HG02798 (cell line): Measurements from ENCODE around the gene KRTAP9-6.
"Not testable (repeated sequence)": the region's sequence is repeated elsewhere in the genome, so short reads cannot be mapped to it uniquely, and the experiment has no call there.

ENCODE experiments used
- ATAC-seq: cut with Tn5 transposase; IDR thresholded peaks from one replicate; pipeline ENCODE4 v1.9.1; 2021; ENCODE audit warnings: mild to moderate bottlenecking; ENCODE audit not compliant: unreplicated experiment, poor library complexity

Gene KRTAP9-6

GRCh38 chr17:41267711-41268110 is 2.5 kb downstream of the KRTAP9-6 start:
- no peak for ATAC-seq

- ATAC-seq: not testable (repeated sequence)
Observed at GRCh38 chr17:41271323-41271722, 6.1 kb downstream of the KRTAP9-6 start.

- no peak for ATAC-seq
Observed at GRCh38 chr17:41271858-41272257, 6.7 kb downstream of the KRTAP9-6 start.

GRCh38 chr17:41275648-41276190 is 10.5 kb downstream of the KRTAP9-6 start, which contains the start of gene KRTAP9-7:
TSS of gene KRTAP9-7 (plus strand) at chr17:41275698. CDS start at chr17:41275698, 0 bp downstream.
- ATAC-seq: not testable (repeated sequence)

- ATAC-seq: no peak
Observed at GRCh38 chr17:41278176-41278955, 13.2 kb downstream of the KRTAP9-6 start.

- ATAC-seq: no peak
Observed at GRCh38 chr17:41284043-41284442, 18.9 kb downstream of the KRTAP9-6 start.

GRCh38 chr17:41284546-41284945 is 19.4 kb downstream of the KRTAP9-6 start:
- no peak for ATAC-seq

- ATAC-seq: no peak
Observed at GRCh38 chr17:41287050-41287449, 21.9 kb downstream of the KRTAP9-6 start.

GRCh38 chr17:41294016-41294415 is 28.8 kb downstream of the KRTAP9-6 start:
- ATAC-seq: no peak

- no peak for ATAC-seq
Observed at GRCh38 chr17:41296846-41297245, 31.7 kb downstream of the KRTAP9-6 start.

- ATAC-seq: no peak
Observed at GRCh38 chr17:41298458-41299135, 33.4 kb downstream of the KRTAP9-6 start.

GRCh38 chr17:41301204-41301790 is 36.1 kb downstream of the KRTAP9-6 start:
- no peak for ATAC-seq

GRCh38 chr17:41301916-41302901 is 37.0 kb downstream of the KRTAP9-6 start, which contains the start of gene KRTAP29-1:
TSS of gene KRTAP29-1 (minus strand) at chr17:41302851. CDS start at chr17:41302851, 0 bp downstream.
- no peak for ATAC-seq

GRCh38 chr17:41302981-41303380 is 37.8 kb downstream of the KRTAP9-6 start:
- no peak for ATAC-seq

- ATAC-seq: no peak
Observed at GRCh38 chr17:41304091-41304490, 38.9 kb downstream of the KRTAP9-6 start.

- no peak for ATAC-seq
Observed at GRCh38 chr17:41307647-41308046, 42.5 kb downstream of the KRTAP9-6 start.

GRCh38 chr17:41308251-41308917 is 43.2 kb downstream of the KRTAP9-6 start:
- ATAC-seq: no peak

- ATAC-seq: no peak
Observed at GRCh38 chr17:41308918-41309359, 43.8 kb downstream of the KRTAP9-6 start, which contains the start of gene KRTAP16-1. TSS of gene KRTAP16-1 (minus strand) at chr17:41309309. CDS start at chr17:41309253, 56 bp downstream.

- no peak for ATAC-seq
Observed at GRCh38 chr17:41311111-41311510, 45.9 kb downstream of the KRTAP9-6 start.
